H1 (cell line): ENCODE measurements around the gene ZNF219.

Experiments
- CHD1 ChIP-seq: IDR thresholded peaks from 2 replicates; pipeline ENCODE4 v1.6.1; 2012; ENCODE audit warnings: low read depth, low read length, improper control_type of control experiment
- EP300 ChIP-seq, 2 experiments: IDR thresholded peaks; 1 replicate in 1 of 2; 2 replicates in 1 of 2; pipeline ENCODE4 v1.6.1; 2011 to 2012; ENCODE audit warnings: low read depth in 2 of 2, low read length in 2 of 2, mild to moderate bottlenecking in 2 of 2, borderline replicate concordance in 1 of 2, inconsistent platforms in 1 of 2, moderate library complexity in 1 of 2
- EZH2 ChIP-seq: fragments of 200-600 bp; sonication (generic); IDR thresholded peaks from 2 replicates; pipeline ENCODE4 v1.7.1; 2012; ENCODE audit warnings: low read depth, mild to moderate bottlenecking, moderate library complexity, low read length, inconsistent platforms; ENCODE audit not compliant: severe bottlenecking
- HDAC2 ChIP-seq, 2 experiments: fragments of 300-600 bp in 1 of 2; sonication (generic) in 1 of 2; IDR thresholded peaks; 2 replicates each; pipeline ENCODE4 v1.6.1; 2011 to 2012; ENCODE audit warnings: low read depth in 2 of 2, low read length in 2 of 2, mild to moderate bottlenecking in 2 of 2, moderate library complexity in 2 of 2, borderline replicate concordance in 1 of 2, inconsistent platforms in 1 of 2
- JUN ChIP-seq: IDR thresholded peaks from 2 replicates; pipeline ENCODE4 v1.6.1; 2011; ENCODE audit warnings: low read depth, mild to moderate bottlenecking, improper control_type of control experiment, low read length
- NRF1 ChIP-seq: IDR thresholded peaks from 2 replicates; pipeline ENCODE4 v1.6.1; 2011; ENCODE audit warnings: mild to moderate bottlenecking, low read depth, low read length, improper control_type of control experiment
- PHF8 ChIP-seq: fragments of 200-600 bp; sonication (generic); conservative IDR thresholded peaks from 2 replicates; pipeline ENCODE4 v1.7.1; 2012; ENCODE audit warnings: low read depth, mild to moderate bottlenecking, inconsistent platforms, low read length, moderate library complexity
- POLR2A ChIP-seq, 2 experiments: IDR thresholded peaks; 1 replicate in 1 of 2; 2 replicates in 1 of 2; pipeline ENCODE4 v1.6.1; 2011; ENCODE audit warnings: low read depth in 2 of 2, low read length in 2 of 2, mild to moderate bottlenecking in 2 of 2; ENCODE audit errors: control extremely low read depth in 1 of 2
- SAP30 ChIP-seq: fragments of 300-600 bp; sonication (generic); IDR thresholded peaks from 2 replicates; pipeline ENCODE4 v1.7.1; 2012; ENCODE audit warnings: low read length, moderate library complexity, mild to moderate bottlenecking, inconsistent platforms; ENCODE audit not compliant: insufficient read depth, insufficient replicate concordance
- SP1 ChIP-seq: IDR thresholded peaks from 2 replicates; pipeline ENCODE4 v1.6.1; 2011; ENCODE audit warnings: low read depth, low read length
- TEAD4 ChIP-seq: IDR thresholded peaks from 2 replicates; pipeline ENCODE4 v1.6.1; 2012; ENCODE audit warnings: low read depth, low read length, inconsistent platforms, mixed read lengths
- TF ChIP-seq, protein P1 (sequence below), 3 experiments: IDR thresholded peaks; 1 replicate in 2 of 3; 2 replicates in 1 of 3; pipeline versions ENCODE4 v1.5.1 to v1.6.1; 2011; ENCODE audit warnings: low read length in 3 of 3, mild to moderate bottlenecking in 3 of 3, inconsistent platforms in 2 of 3, low read depth in 1 of 3, moderate library complexity in 1 of 3; ENCODE audit not compliant: insufficient read depth in 1 of 3; ENCODE audit errors: control extremely low read depth in 1 of 3
- TF ChIP-seq, protein P2 (sequence below): IDR thresholded peaks from 2 replicates; pipeline ENCODE4 v1.6.1; 2011; ENCODE audit warnings: low read depth, mild to moderate bottlenecking, low read length; ENCODE audit not compliant: insufficient read depth
- TF ChIP-seq, protein P3 (sequence below): IDR thresholded peaks from 2 replicates; pipeline ENCODE4 v1.6.1; 2012; ENCODE audit warnings: inconsistent platforms

DNA sequence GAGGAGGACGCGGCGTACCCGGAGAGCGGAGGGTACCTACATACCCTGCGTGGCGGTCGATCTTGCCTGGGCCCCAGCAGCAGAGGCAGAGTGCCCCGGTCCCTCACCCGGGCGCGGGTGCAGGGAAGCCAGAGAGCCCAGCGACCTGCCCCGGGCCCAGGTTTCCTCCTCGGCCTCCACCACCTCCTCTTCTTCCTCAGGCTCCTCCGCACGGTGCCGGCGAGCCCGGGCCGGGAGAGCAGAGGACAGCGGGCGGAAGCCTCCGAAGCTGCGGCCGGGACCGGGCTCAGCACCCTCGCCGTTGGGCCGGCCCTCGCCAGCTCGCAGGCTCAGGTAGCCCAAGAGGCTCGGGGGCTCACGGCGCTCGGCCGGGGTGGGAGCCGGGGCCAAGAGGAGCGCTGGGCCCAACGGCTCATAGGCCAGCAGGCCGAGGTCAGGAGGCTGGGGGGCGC, 6.6 kb downstream of the ZNF219 start:
- TF ChIP-seq HDAC2 (IDR thresholded peaks at IDR 0.05; ENCODE audit: borderline replicate concordance in 1 of 2, low read depth in 2 of 2, low read length in 2 of 2) (no peak), CHD1 (no peak), NRF1 (no peak), SP1 (no peak), JUN (no peak), EP300 (IDR thresholded peaks at IDR 0.05; ENCODE audit: borderline replicate concordance in 1 of 2, low read depth in 2 of 2, low read length in 2 of 2) (no peak), POLR2A (IDR thresholded peaks at IDR 0.05; ENCODE audit: control extremely low read depth in 1 of 2, low read depth in 2 of 2, low read length in 2 of 2) (no peak), EZH2 (no peak), SAP30 (no peak), PHF8 (no peak), TEAD4 (no peak)
- TF ChIP-seq, protein P1, sequence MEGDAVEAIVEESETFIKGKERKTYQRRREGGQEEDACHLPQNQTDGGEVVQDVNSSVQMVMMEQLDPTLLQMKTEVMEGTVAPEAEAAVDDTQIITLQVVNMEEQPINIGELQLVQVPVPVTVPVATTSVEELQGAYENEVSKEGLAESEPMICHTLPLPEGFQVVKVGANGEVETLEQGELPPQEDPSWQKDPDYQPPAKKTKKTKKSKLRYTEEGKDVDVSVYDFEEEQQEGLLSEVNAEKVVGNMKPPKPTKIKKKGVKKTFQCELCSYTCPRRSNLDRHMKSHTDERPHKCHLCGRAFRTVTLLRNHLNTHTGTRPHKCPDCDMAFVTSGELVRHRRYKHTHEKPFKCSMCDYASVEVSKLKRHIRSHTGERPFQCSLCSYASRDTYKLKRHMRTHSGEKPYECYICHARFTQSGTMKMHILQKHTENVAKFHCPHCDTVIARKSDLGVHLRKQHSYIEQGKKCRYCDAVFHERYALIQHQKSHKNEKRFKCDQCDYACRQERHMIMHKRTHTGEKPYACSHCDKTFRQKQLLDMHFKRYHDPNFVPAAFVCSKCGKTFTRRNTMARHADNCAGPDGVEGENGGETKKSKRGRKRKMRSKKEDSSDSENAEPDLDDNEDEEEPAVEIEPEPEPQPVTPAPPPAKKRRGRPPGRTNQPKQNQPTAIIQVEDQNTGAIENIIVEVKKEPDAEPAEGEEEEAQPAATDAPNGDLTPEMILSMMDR (IDR thresholded peaks at IDR 0.05; ENCODE audit: control extremely low read depth in 1 of 3, insufficient read depth in 1 of 3, low read depth in 1 of 3, low read length in 3 of 3) = no peak
- TF ChIP-seq, protein P2, sequence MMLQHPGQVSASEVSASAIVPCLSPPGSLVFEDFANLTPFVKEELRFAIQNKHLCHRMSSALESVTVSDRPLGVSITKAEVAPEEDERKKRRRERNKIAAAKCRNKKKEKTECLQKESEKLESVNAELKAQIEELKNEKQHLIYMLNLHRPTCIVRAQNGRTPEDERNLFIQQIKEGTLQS = no peak
- TF ChIP-seq, protein P3, sequence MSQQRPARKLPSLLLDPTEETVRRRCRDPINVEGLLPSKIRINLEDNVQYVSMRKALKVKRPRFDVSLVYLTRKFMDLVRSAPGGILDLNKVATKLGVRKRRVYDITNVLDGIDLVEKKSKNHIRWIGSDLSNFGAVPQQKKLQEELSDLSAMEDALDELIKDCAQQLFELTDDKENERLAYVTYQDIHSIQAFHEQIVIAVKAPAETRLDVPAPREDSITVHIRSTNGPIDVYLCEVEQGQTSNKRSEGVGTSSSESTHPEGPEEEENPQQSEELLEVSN = no peak
